B cell (primary cell): ENCODE measurements around the gene TMEM156. TPM values are rescaled to one million over a fixed set of nuclear protein-coding genes. Genes with fewer than 3 reads are reported as not detected.
A peak's percentile ranks its signal among the peaks of the same experiment; 100 is the strongest.

Source experiments
- ATAC-seq: fragments of 200-7000 bp; cut with Tn5 transposase; one replicate; pipeline ENCODE4 v1.10.0; 2021; ENCODE audit warnings: low read depth, mild to moderate bottlenecking, moderate number of reproducible peaks, moderate library complexity
- CTCF ChIA-PET: fragments of 350-600 bp; sonication (Branson Sonifier 250); formaldehyde crosslinking; loops from one replicate; lab custom pipeline; 2021; ENCODE audit warnings: antibody characterized with exemption, inconsistent platforms; lab: Charles Lee
- POLR2A ChIA-PET: fragments of 350-600 bp; sonication (Branson Sonifier 250); formaldehyde crosslinking; loops from one replicate; lab custom pipeline; 2021; ENCODE audit warnings: antibody characterized with exemption; lab: Charles Lee
- DNase-seq: peaks from one replicate; pipeline ENCODE4 v3.0.0; 2013
- H2AFZ ChIP-seq: 2 replicates; pipeline ENCODE4 v1.6.1; 2012; ENCODE audit warnings: mild to moderate bottlenecking, low read depth, low read length; ENCODE audit not compliant: insufficient read depth, poor library complexity, severe bottlenecking
- H3K27ac ChIP-seq, 2 donors: 1 replicate in 1 of 2; 2 replicates in 1 of 2; pipeline ENCODE4 v1.5.1; 2012 to 2013; ENCODE audit warnings: low read length in 2 of 2, mild to moderate bottlenecking in 2 of 2, moderate library complexity in 1 of 2
- H3K27me3 ChIP-seq, 4 experiments: fragments of 200-600 bp in 1 of 4; sonication (generic) in 1 of 4; replicated peaks in 1 of 4; 1 replicate in 2 of 4; 2 replicates in 2 of 4; pipeline versions ENCODE4 v1.6.1 to v1.7.0; 2013 to 2016; ENCODE audit warnings: low read length in 3 of 4, mild to moderate bottlenecking in 2 of 4, mixed read lengths in 1 of 4, moderate library complexity in 1 of 4; ENCODE audit not compliant: insufficient read depth in 4 of 4, control insufficient read depth in 3 of 4; ENCODE audit errors: control extremely low read depth in 1 of 4
- H3K36me3 ChIP-seq, 2 experiments: replicated peaks in 1 of 2; 1 replicate in 1 of 2; 2 replicates in 1 of 2; pipeline versions ENCODE4 v1.6.1 to v1.7.1; 2013; ENCODE audit warnings: low read length in 1 of 2; ENCODE audit not compliant: insufficient read depth in 2 of 2, control insufficient read depth in 1 of 2; ENCODE audit errors: control extremely low read depth in 1 of 2, extremely low read depth in 1 of 2
- H3K4me1 ChIP-seq, 2 donors: fragments of 200-600 bp in 1 of 2; sonication (generic) in 1 of 2; 1 replicate in 1 of 2; 2 replicates in 1 of 2; pipeline versions ENCODE4 v1.5.1 to v1.6.1; 2013 to 2017; ENCODE audit warnings: low read length in 2 of 2; ENCODE audit not compliant: control insufficient read depth in 2 of 2, insufficient read depth in 2 of 2
- H3K4me2 ChIP-seq: replicated peaks from 2 replicates; pipeline ENCODE3; 2012; ENCODE audit warnings: mild to moderate bottlenecking, low read depth, low read length; ENCODE audit not compliant: poor library complexity, severe bottlenecking
- H3K4me3 ChIP-seq, 5 experiments: fragments of 200-600 bp in 1 of 5; sonication (generic) in 1 of 5; 1 replicate in 3 of 5; 2 replicates in 2 of 5; pipeline versions ENCODE4 v1.5.1 to v1.7.0; 2011 to 2016; ENCODE audit warnings: low read length in 4 of 5, mild to moderate bottlenecking in 4 of 5, low read depth in 2 of 5, control low read depth in 1 of 5, moderate library complexity in 1 of 5; ENCODE audit not compliant: insufficient read depth in 1 of 5; ENCODE audit errors: control extremely low read depth in 1 of 5, extremely low read depth in 1 of 5
- H3K79me2 ChIP-seq: fragments of 200-600 bp; sonication (generic); one replicate; pipeline ENCODE4 v1.6.0; 2016; ENCODE audit warnings: low read length; ENCODE audit not compliant: control insufficient read depth, insufficient read depth
- H3K9ac ChIP-seq: fragments of 200-600 bp; sonication (generic); 2 replicates; pipeline ENCODE4 v1.6.1; 2017; ENCODE audit warnings: mild to moderate bottlenecking, low read length, moderate library complexity
- H3K9me3 ChIP-seq, 3 donors: one replicate each; pipeline versions ENCODE4 v1.6.1 to v1.7.1; 2013; ENCODE audit warnings: low read length in 2 of 3; ENCODE audit not compliant: control insufficient read depth in 2 of 3, insufficient read depth in 1 of 3; ENCODE audit errors: control extremely low read depth in 1 of 3
- H4K20me1 ChIP-seq: 2 replicates; pipeline ENCODE4 v1.6.0; 2012; ENCODE audit warnings: mild to moderate bottlenecking, low read length; ENCODE audit not compliant: insufficient read depth, control insufficient read depth, poor library complexity, severe bottlenecking
- H3K27ac Mint-ChIP-seq: one replicate; pipeline ENCODE4 v1.8.0; 2021; ENCODE audit warnings: mixed read lengths
- H3K27me3 Mint-ChIP-seq: one replicate; pipeline ENCODE4 v1.8.0; 2021; ENCODE audit warnings: mixed read lengths
- H3K4me1 Mint-ChIP-seq: one replicate; pipeline ENCODE4 v1.8.0; 2021; ENCODE audit warnings: mixed read lengths
- H3K4me3 Mint-ChIP-seq: one replicate; pipeline ENCODE4 v1.8.0; 2021; ENCODE audit warnings: mixed read lengths
- H3K9me3 Mint-ChIP-seq: one replicate; pipeline ENCODE4 v1.8.0; 2022; ENCODE audit warnings: mixed read lengths; ENCODE audit not compliant: insufficient read depth
- CTCF ChIP-seq: fragments of 200-600 bp; IDR thresholded peaks from one replicate; pipeline ENCODE4 v1.8.0; 2022; ENCODE audit warnings: antibody characterized with exemption, mild to moderate bottlenecking
- EZH2 ChIP-seq: IDR thresholded peaks from 2 replicates; pipeline ENCODE4 v1.6.1; 2012; ENCODE audit warnings: borderline replicate concordance, low read depth, mild to moderate bottlenecking, moderate library complexity, low read length; ENCODE audit not compliant: insufficient read depth, poor library complexity, severe bottlenecking
- WGBS: methylation state at CpG from one replicate; pipeline ENCODE4 v1.1.5; 2013; ENCODE audit warnings: missing lambda C conversion rate; ENCODE audit not compliant: insufficient coverage; 5-methylcytosine and 5-hydroxymethylcytosine counted together
- intact Hi-C: fragments of 100-400 bp; cut with micrococcal nuclease; formaldehyde crosslinking; loops from one replicate; pipeline ENCODE4 v1.10.0; 2022
- polyA plus RNA-seq: library from polyadenylated mRNA; depleted of rRNA; stranded (reverse); fragments of >200 nt; gene quantifications from 2 replicates; pipeline ENCODE4 v1.2.3, GENCODE V29; 2012
- total RNA-seq, 2 donors: library from RNA; stranded (reverse); fragments of 120-200 nt in 1 of 2; gene quantifications; 1 replicate in 1 of 2; 2 replicates in 1 of 2; pipeline versions ENCODE4 v1.2.3 to v1.2.4, GENCODE V29; 2013 to 2022

Gene TMEM156
- total and polyA plus RNA-seq, 2 donors (not counting 1 experiment from before 2014, with no cell fraction given) = 58.4 to 59.9 TPM

GRCh38 chr4:39078829-39079228 lies 46.6 kb upstream of the TMEM156 start:
- ChIA-PET CTCF (no interaction called here), POLR2A (no interaction called here)
- H2AFZ ChIP-seq = no peak overlapping the region
- H4K20me1 ChIP-seq = peaks cover 7% of the 10 kb centered on the region
- H3K9me3 ChIP-seq = no peaks in the 10 kb centered on the region
- TF ChIP-seq CTCF (no peak), EZH2 (no peak)
- no peak overlapping the region for H3K4me2 ChIP-seq
- no peaks in the 10 kb centered on the region for H3K4me1 ChIP-seq
- Mint-ChIP-seq H3K9me3 (no peaks in the 10 kb centered on the region), H3K27me3 (no peaks in the 10 kb centered on the region), H3K4me3 (no peak overlapping the region), H3K27ac (no peak overlapping the region), H3K4me1 (peaks cover 5% of the 10 kb centered on the region)
- ATAC-seq = no peak
- no peaks in the 10 kb centered on the region for H3K27me3 ChIP-seq
- intact Hi-C loops = no loop called here
- 60% methylated on average over 1 of the region's 2 CpGs for WGBS
- no peak overlapping the region for H3K9ac ChIP-seq
- H3K79me2 ChIP-seq = peaks cover 16% of the 10 kb centered on the region
- no peak for DNase-seq
- no peak overlapping the region for H3K4me3 ChIP-seq
- no peak overlapping the region for H3K27ac ChIP-seq
- peaks cover 9 to 18% of the 10 kb centered on the region in 2 experiments for H3K36me3 ChIP-seq

- no peak for DNase-seq
- H3K4me1 ChIP-seq = no peaks in the 10 kb centered on the region
- peaks cover 38% of the 10 kb centered on the region for H4K20me1 ChIP-seq
- intact Hi-C loops = no loop called here
- peaks cover 77% of the 10 kb centered on the region for H3K79me2 ChIP-seq
- Mint-ChIP-seq H3K9me3 (no peaks in the 10 kb centered on the region), H3K4me1 (peaks cover 40% of the 10 kb centered on the region), H3K27ac (no peak overlapping the region), H3K27me3 (no peaks in the 10 kb centered on the region), H3K4me3 (no peak overlapping the region)
- no peak overlapping the region for H3K4me2 ChIP-seq
- ChIA-PET POLR2A (no interaction called here), CTCF (no interaction called here)
- no peaks in the 10 kb centered on the region for H3K9me3 ChIP-seq
- H3K27ac ChIP-seq = peak overlapping the region in 1 of 2 donors; percentile 7
- no peaks in the 10 kb centered on the region for H3K36me3 ChIP-seq
- no peak overlapping the region for H3K4me3 ChIP-seq
- 100% methylated on average over 2 of the region's 3 CpGs for WGBS
- no peak for ATAC-seq
- H3K27me3 ChIP-seq = no peaks in the 10 kb centered on the region
- no peak for TF ChIP-seq EZH2
- TF ChIP-seq CTCF = no peak
- H3K9ac ChIP-seq = no peak overlapping the region
- H2AFZ ChIP-seq = no peak overlapping the region
These were observed 36.7 kb upstream of the TMEM156 start for GRCh38 chr4:39068907-39069306.
